Large intestine (tissue), 12 donors: ENCODE data around the gene GPR137C. TPM values are rescaled to one million over a fixed set of nuclear protein-coding genes. Genes with fewer than 3 reads are reported as not detected.

Source experiments
- DNase-seq, 2 donors: peaks; one replicate each; pipeline versions ENCODE4 v3.0.0 to v3.0.0-alpha.2; 2013
- H3K27ac ChIP-seq: one replicate; pipeline ENCODE4 v1.5.1; 2013; ENCODE audit warnings: low read length
- H3K27me3 ChIP-seq: 2 replicates; pipeline ENCODE4 v1.6.1; 2013; ENCODE audit warnings: low read length; ENCODE audit not compliant: control insufficient read depth, insufficient read depth
- H3K36me3 ChIP-seq: 2 replicates; pipeline ENCODE4 v1.6.1; 2013; ENCODE audit warnings: low read length; ENCODE audit not compliant: control insufficient read depth, insufficient read depth
- H3K4me1 ChIP-seq: one replicate; pipeline ENCODE4 v1.6.1; 2013; ENCODE audit warnings: low read length; ENCODE audit not compliant: control insufficient read depth, insufficient read depth
- H3K4me3 ChIP-seq: one replicate; pipeline ENCODE4 v1.5.1; 2013; ENCODE audit warnings: low read length
- H3K9me3 ChIP-seq: one replicate; pipeline ENCODE4 v1.6.1; 2013; ENCODE audit warnings: mild to moderate bottlenecking, low read depth, low read length, moderate library complexity; ENCODE audit not compliant: control insufficient read depth
- WGBS: methylation state at CpG from one replicate; pipeline ENCODE4 v1.1.5; 2013; ENCODE audit warnings: low lambda C conversion rate; ENCODE audit not compliant: insufficient coverage; 5-methylcytosine and 5-hydroxymethylcytosine counted together
- long read RNA-seq, 11 donors: transcript quantifications; one replicate each; lab custom pipeline, GENCODE V29; 2026
- polyA plus RNA-seq: library from polyadenylated mRNA; unstranded; fragments of 120-200 nt; gene quantifications from one replicate; pipeline ENCODE4 v1.2.1, GENCODE V29; 2013

Gene GPR137C, protein sequence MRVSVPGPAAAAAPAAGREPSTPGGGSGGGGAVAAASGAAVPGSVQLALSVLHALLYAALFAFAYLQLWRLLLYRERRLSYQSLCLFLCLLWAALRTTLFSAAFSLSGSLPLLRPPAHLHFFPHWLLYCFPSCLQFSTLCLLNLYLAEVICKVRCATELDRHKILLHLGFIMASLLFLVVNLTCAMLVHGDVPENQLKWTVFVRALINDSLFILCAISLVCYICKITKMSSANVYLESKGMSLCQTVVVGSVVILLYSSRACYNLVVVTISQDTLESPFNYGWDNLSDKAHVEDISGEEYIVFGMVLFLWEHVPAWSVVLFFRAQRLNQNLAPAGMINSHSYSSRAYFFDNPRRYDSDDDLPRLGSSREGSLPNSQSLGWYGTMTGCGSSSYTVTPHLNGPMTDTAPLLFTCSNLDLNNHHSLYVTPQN
- 4.6 TPM for polyA plus RNA-seq
- long read RNA-seq, donor 1, partial matches to known transcripts: 0 of 1 reads
- long read RNA-seq, donor 1, other reads (novel, unspliced or antisense): 0 of 1 reads
- long read RNA-seq, donor 2: 0 reads
- long read RNA-seq, donor 3: 0 reads
- long read RNA-seq, donor 4: 0 reads
- long read RNA-seq, donor 5, partial matches to known transcripts: 0 of 3 reads
- long read RNA-seq, donor 5, other reads (novel, unspliced or antisense): 0 of 3 reads
- long read RNA-seq, donor 6: 0 reads
- long read RNA-seq, donor 7: 0 reads
- long read RNA-seq, donor 8, partial matches to known transcripts: 46 of 60 reads
- long read RNA-seq, donor 8, other reads (novel, unspliced or antisense): 13 of 60 reads
- long read RNA-seq, donor 9: 0 reads
- long read RNA-seq, donor 10: 0 reads
- long read RNA-seq, donor 11, partial matches to known transcripts: 0 of 1 reads
- long read RNA-seq, donor 11, other reads (novel, unspliced or antisense): 0 of 1 reads

GRCh38 chr14:52552063-52552988 is at the start of gene GPR137C, which contains the start of gene TXNDC16:
TSS of gene GPR137C (plus strand) at chr14:52552836. CDS start at chr14:52553148, 312 bp downstream.
TSS of gene TXNDC16 (minus strand) at chr14:52552505. CDS start at chr14:52543557, 8,948 bp downstream.
- DNase-seq: peak; percentile 99 to 100
- no peaks in the 10 kb centered on the region for H3K9me3 ChIP-seq
- H3K4me1 ChIP-seq: peaks cover 13% of the 10 kb centered on the region
- no peaks in the 10 kb centered on the region for H3K27me3 ChIP-seq
- H3K36me3 ChIP-seq: no peaks in the 10 kb centered on the region
- H3K4me3 ChIP-seq: peak within 1 kb of the TSS; percentile 72
- WGBS: no CpG with 5 or more reads among the region's 81 CpGs
- H3K27ac ChIP-seq: peak within 1 kb of the TSS; percentile 94

DNA sequence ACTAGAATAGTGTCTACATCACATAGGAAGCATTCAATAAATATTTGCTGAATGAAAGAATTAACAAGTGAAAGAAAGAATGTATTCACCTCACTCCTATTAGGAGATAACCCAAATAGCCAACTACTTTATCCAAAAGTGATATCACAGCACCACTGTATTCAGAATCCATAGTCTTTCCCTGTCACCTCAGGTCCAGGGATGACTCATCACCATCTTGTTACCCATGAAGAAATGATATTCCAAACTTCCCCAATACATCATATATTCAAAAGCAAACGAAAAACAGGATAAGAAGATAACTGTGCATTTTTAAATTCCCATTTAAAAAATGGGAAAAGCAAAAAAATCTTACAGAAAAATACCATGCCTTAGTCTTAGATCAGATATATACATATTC is 39.4 kb upstream of the GPR137C start:
- Histone ChIP-seq H3K9me3 (no peaks in the 10 kb centered on the region), H3K4me1 (no peaks in the 10 kb centered on the region), H3K36me3 (no peaks in the 10 kb centered on the region), H3K27ac (no peak overlapping the region), H3K4me3 (no peak overlapping the region), H3K27me3 (no peaks in the 10 kb centered on the region)
- WGBS: no CpG with 5 or more reads among the region's 1 CpG
- no peak for DNase-seq

- H3K4me1 ChIP-seq: no peaks in the 10 kb centered on the region
- no peak overlapping the region for H3K27ac ChIP-seq
- no CpG with 5 or more reads among the region's 4 CpGs for WGBS
- no peak for DNase-seq
- no peak overlapping the region for H3K4me3 ChIP-seq
- H3K27me3 ChIP-seq: no peaks in the 10 kb centered on the region
- H3K9me3 ChIP-seq: no peaks in the 10 kb centered on the region
- H3K36me3 ChIP-seq: no peaks in the 10 kb centered on the region
Measured at GRCh38 chr14:52514046-52514811, 38.4 kb upstream of the GPR137C start.

- 11% methylated on average over 1 of the region's 1 CpG for WGBS
- Histone ChIP-seq H3K4me3 (no peak overlapping the region), H3K4me1 (no peaks in the 10 kb centered on the region), H3K27me3 (no peaks in the 10 kb centered on the region), H3K27ac (no peak overlapping the region), H3K36me3 (peaks cover 2% of the 10 kb centered on the region), H3K9me3 (no peaks in the 10 kb centered on the region)
- peak in 1 of 2 donors; percentile 10 for DNase-seq
Measured at GRCh38 chr14:52522033-52522432, 30.6 kb upstream of the GPR137C start.

DNA sequence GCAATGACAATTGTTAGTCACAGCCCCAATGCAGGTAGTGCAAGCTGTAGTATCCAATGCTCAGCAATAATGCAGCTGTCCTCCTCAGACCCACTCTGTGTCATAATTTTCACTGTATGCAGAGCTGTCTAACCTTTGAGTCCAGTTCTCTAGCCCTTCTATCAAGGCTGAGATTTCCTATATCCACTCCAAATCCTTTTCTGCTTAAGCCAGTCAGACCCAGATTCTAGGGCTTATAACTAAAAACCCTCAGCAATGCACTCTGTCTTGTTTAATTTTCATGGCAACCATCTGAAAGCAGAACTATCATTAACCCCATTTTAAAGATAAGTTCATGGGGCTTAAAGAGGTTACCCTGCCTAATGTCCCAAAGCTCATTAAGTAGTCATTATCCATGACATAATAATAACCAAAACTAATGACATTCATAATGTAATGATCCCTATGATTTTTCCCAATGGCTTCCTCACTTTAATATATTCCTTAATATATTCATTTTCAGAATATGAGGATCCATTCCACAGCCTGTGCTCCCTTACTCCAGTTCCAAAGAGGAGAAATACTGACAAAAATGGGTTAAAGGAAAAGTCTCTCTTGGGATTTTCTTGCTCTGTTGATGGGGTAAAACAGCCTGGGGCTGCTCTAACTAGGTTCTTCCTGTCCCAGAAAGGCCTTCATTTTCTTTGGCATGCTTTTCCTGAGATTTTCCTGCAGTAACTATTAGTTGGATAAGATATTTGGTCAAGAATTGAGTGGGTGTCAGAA is 29.9 kb upstream of the GPR137C start:
- Histone ChIP-seq H3K4me1 (no peaks in the 10 kb centered on the region), H3K9me3 (no peaks in the 10 kb centered on the region), H3K4me3 (no peak overlapping the region), H3K36me3 (peaks cover 2% of the 10 kb centered on the region), H3K27ac (no peak overlapping the region), H3K27me3 (no peaks in the 10 kb centered on the region)
- DNase-seq: no peak

DNA sequence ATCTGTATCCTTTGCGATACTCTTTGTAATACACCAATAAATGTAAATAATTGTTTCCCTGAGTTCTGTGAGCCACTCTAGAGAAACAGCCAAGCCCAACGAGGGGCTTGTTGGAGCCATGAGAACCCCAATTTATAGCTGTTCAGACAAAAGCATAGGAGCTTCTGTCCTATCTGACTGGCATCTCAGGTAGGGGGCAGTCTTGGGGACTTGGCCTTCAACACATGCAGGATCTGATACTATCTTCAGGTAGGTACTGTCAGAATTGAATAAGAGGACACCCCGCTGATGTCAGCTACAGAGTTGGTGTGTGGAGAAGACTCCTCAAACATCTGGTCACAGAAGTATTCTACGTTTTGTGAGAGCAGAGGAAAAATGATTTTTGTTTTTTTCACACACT is 25.6 kb upstream of the GPR137C start:
- no peaks in the 10 kb centered on the region for H3K27me3 ChIP-seq
- H3K27ac ChIP-seq: no peak overlapping the region
- no peaks in the 10 kb centered on the region for H3K36me3 ChIP-seq
- 100% methylated on average over 1 of the region's 4 CpGs for WGBS
- DNase-seq: no peak
- no peaks in the 10 kb centered on the region for H3K4me1 ChIP-seq
- no peaks in the 10 kb centered on the region for H3K9me3 ChIP-seq
- H3K4me3 ChIP-seq: no peak overlapping the region

- no peak for DNase-seq
- no peaks in the 10 kb centered on the region for H3K9me3 ChIP-seq
- H3K27ac ChIP-seq: no peak overlapping the region
- H3K27me3 ChIP-seq: no peaks in the 10 kb centered on the region
- H3K4me3 ChIP-seq: no peak overlapping the region
- H3K36me3 ChIP-seq: peaks cover 23% of the 10 kb centered on the region
- no peaks in the 10 kb centered on the region for H3K4me1 ChIP-seq
Measured at GRCh38 chr14:52531481-52531880, 21.2 kb upstream of the GPR137C start.

DNA sequence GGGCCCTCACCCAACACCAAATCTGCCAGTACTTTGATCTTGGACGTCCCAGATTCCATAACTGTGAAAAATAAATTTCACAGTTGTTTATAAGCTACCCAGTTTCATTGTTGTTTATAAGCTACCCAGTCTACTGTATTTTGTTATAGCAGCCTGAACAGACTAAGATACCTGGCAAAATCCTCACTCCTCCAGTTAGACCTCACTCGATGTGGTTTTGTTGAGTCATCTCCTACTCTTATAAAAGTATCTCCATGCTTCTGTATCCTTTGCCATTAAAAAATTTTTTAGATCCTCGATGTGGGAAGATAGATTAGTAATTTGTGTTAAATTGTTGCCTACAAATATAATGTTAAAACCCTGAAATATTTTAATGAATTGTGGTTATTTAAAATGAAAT is 16.4 kb upstream of the GPR137C start:
- H3K36me3 ChIP-seq: peaks cover 33% of the 10 kb centered on the region
- no peak for DNase-seq
- no peaks in the 10 kb centered on the region for H3K4me1 ChIP-seq
- H3K4me3 ChIP-seq: no peak overlapping the region
- H3K9me3 ChIP-seq: no peaks in the 10 kb centered on the region
- H3K27me3 ChIP-seq: no peaks in the 10 kb centered on the region
- H3K27ac ChIP-seq: no peak overlapping the region
- WGBS: 100% methylated on average over 1 of the region's 3 CpGs

GRCh38 chr14:52538623-52539022 is 14.0 kb upstream of the GPR137C start:
- Histone ChIP-seq H3K36me3 (peaks cover 31% of the 10 kb centered on the region), H3K4me3 (no peak overlapping the region), H3K9me3 (no peaks in the 10 kb centered on the region), H3K27ac (no peak overlapping the region), H3K27me3 (no peaks in the 10 kb centered on the region), H3K4me1 (no peaks in the 10 kb centered on the region)
- WGBS: 60% methylated on average over 1 of the region's 2 CpGs
- no peak for DNase-seq
